Ovary (tissue), 9 donors: Measurements from ENCODE around the gene CAMK2D. TPM values are rescaled to one million over a fixed set of nuclear protein-coding genes. Genes with fewer than 3 reads are reported as not detected.

Source experiments
- DNase-seq, 5 donors: peaks; one replicate each; pipeline ENCODE4 v3.0.0-alpha.2; 2019 to 2020
- H3K27ac ChIP-seq, 2 donors: fragments of 200-600 bp; one replicate each; pipeline versions ENCODE4 v1.5.1 to v1.8.0; 2019 to 2022
- H3K27me3 ChIP-seq: fragments of 200-600 bp; one replicate; pipeline ENCODE4 v1.8.0; 2022
- H3K36me3 ChIP-seq: fragments of 200-600 bp; sonication (generic); one replicate; pipeline ENCODE4 v1.5.1; 2019
- H3K4me1 ChIP-seq: one replicate; pipeline ENCODE4 v1.8.1; 2013; ENCODE audit warnings: mild to moderate bottlenecking, moderate library complexity; ENCODE audit not compliant: insufficient read depth
- H3K4me3 ChIP-seq: fragments of 200-600 bp; sonication (generic); one replicate; pipeline ENCODE4 v1.5.1; 2017
- H3K9me3 ChIP-seq, 2 donors: fragments of 200-600 bp in 1 of 2; sonication (generic) in 1 of 2; one replicate each; pipeline versions ENCODE4 v1.5.1 to v1.8.1; 2013 to 2019; ENCODE audit warnings: mild to moderate bottlenecking in 1 of 2, moderate library complexity in 1 of 2
- EP300 ChIP-seq: sonication (generic); formaldehyde crosslinking; IDR thresholded peaks from one replicate; pipeline ENCODE4 v1.6.1; 2017; ENCODE audit warnings: antibody characterized with exemption
- POLR2A ChIP-seq: fragments of 450-650 bp; IDR thresholded peaks from one replicate; pipeline ENCODE4 v1.6.1; 2017; ENCODE audit warnings: antibody characterized with exemption, mild to moderate bottlenecking, moderate library complexity
- WGBS, 3 donors: extraction: QIAGEN DNeasy Blood & Tissue Kit in 1 of 3; methylation state at CpG; one replicate each; pipeline versions ENCODE4 v1.1.5 to v1.1.7; 2013 to 2017; 5-methylcytosine and 5-hydroxymethylcytosine counted together
- intact Hi-C, 4 donors: fragments of 100-400 bp; cut with DNase I; formaldehyde crosslinking; loops; one replicate each; pipeline versions ENCODE4 v1.11.0 to v1.15.1; 2022 to 2023
- polyA plus RNA-seq, 2 donors: library from polyadenylated mRNA; stranded (reverse); fragments of 200-250 nt in 1 of 2; fragments of 350-450 nt in 1 of 2; fragmentation: Illumina TruSeq in 1 of 2; extraction: RNeasy Lipid Tissue Mini Kit (QIAGEN cat#74804) in 1 of 2; gene quantifications; one replicate each; pipeline ENCODE4 v1.2.3, GENCODE V29; 2013 to 2014
- total RNA-seq, 7 donors: library from RNA; depleted of rRNA in 2 of 7; stranded (reverse); fragments of >200 nt in 2 of 7; fragmentation: NEBNext Ultra II Directional in 3 of 7; extraction: Animal tissue kit (Norgen Biotek cat#: 25700) in 3 of 7; gene quantifications; one replicate each; pipeline versions ENCODE4 v1.1.0 to v1.2.4, GENCODE V29; 2016 to 2023
- TF ChIP-seq, protein P1 (sequence below), 3 donors: fragments of 450-650 bp in 2 of 3; fragments of 200-600 bp in 1 of 3; IDR thresholded peaks; one replicate each; pipeline versions ENCODE4 v1.5.1 to v1.8.0; 2016 to 2022; ENCODE audit warnings: antibody characterized with exemption in 3 of 3, mild to moderate bottlenecking in 1 of 3
- donor health status: DM: no; HTN: no; CAD: no; lungs with moderate emphysema.
- donor health status: DM: no; HTN: no; CAD: no.
- donor health status: Bipolar disorder and iron deficiency.
- donor health status: DM: yes; HTN: yes; CAD: no.
- donor health status: DM: no; HTN: no; CAD: no.
- donor health status: DM: yes; HTN: yes; CAD: no.

The CAMK2D gene
- total and polyA plus RNA-seq, 9 donors: 14.2 to 36.9 (median 32.2) TPM

DNA sequence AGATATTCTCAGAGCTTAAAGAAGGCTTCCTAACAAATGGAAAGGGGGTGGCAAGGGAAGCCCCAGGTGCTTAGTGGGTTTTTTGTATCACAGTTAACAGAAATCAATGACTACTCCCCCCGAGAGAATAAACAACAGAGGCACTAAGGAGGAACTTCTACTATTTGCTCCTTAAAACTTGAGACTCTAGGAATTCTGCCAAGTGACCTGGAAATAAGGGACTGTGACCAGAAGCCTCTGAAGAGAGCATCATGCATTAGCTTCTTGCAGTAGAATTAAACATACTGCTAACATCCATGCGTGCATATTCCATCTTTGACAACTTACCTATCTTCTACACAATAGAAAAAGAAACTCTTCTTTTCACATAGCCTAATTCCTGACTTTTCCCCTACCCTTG is 86.8 kb downstream of the CAMK2D start:
- intact Hi-C loops: no loop called here
- Histone ChIP-seq H3K27ac (no peak overlapping the region), H3K27me3 (no peaks in the 10 kb centered on the region), H3K9me3 (no peaks in the 10 kb centered on the region), H3K4me3 (no peak overlapping the region), H3K36me3 (no peaks in the 10 kb centered on the region), H3K4me1 (peaks cover 6% of the 10 kb centered on the region)
- 80 to 91% (median 87%) methylated on average over 2 of the region's 2 CpGs for WGBS, 3 donors
- TF ChIP-seq, protein P1, sequence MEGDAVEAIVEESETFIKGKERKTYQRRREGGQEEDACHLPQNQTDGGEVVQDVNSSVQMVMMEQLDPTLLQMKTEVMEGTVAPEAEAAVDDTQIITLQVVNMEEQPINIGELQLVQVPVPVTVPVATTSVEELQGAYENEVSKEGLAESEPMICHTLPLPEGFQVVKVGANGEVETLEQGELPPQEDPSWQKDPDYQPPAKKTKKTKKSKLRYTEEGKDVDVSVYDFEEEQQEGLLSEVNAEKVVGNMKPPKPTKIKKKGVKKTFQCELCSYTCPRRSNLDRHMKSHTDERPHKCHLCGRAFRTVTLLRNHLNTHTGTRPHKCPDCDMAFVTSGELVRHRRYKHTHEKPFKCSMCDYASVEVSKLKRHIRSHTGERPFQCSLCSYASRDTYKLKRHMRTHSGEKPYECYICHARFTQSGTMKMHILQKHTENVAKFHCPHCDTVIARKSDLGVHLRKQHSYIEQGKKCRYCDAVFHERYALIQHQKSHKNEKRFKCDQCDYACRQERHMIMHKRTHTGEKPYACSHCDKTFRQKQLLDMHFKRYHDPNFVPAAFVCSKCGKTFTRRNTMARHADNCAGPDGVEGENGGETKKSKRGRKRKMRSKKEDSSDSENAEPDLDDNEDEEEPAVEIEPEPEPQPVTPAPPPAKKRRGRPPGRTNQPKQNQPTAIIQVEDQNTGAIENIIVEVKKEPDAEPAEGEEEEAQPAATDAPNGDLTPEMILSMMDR (IDR thresholded peaks at IDR 0.05): no peak
- TF ChIP-seq EP300 (no peak), POLR2A (no peak)
- DNase-seq: no peak

DNA sequence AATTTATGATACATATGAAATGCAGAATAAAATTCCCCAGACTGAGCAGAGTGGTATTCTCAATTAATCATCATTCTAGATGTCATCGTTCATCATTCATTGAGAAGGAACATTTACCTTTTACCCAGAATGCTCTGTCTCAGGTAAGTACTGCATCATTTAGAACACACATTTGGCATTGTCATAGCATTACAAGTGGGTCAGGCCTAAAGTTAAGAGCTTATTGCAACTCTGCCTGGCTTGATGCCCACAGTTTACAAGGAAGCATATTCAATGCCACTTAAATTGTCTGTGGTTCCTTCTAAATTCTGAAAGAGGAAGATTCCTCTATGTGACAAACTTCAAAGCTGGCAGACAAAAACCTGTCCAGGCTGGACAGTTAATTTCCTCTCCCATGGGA is 87.3 kb downstream of the CAMK2D start:
- Histone ChIP-seq H3K27ac (no peak overlapping the region), H3K27me3 (no peaks in the 10 kb centered on the region), H3K36me3 (no peaks in the 10 kb centered on the region), H3K9me3 (no peaks in the 10 kb centered on the region), H3K4me1 (peaks cover 6% of the 10 kb centered on the region), H3K4me3 (no peak overlapping the region)
- 97 to 100% (median 98%) methylated on average over 1 of the region's 1 CpG for WGBS, 3 donors
- TF ChIP-seq POLR2A: no peak
- TF ChIP-seq, protein P1 (IDR thresholded peaks at IDR 0.05): no peak
- intact Hi-C loops: no loop called here
- peak in 1 of 5 donors; percentile 16 for DNase-seq

DNA sequence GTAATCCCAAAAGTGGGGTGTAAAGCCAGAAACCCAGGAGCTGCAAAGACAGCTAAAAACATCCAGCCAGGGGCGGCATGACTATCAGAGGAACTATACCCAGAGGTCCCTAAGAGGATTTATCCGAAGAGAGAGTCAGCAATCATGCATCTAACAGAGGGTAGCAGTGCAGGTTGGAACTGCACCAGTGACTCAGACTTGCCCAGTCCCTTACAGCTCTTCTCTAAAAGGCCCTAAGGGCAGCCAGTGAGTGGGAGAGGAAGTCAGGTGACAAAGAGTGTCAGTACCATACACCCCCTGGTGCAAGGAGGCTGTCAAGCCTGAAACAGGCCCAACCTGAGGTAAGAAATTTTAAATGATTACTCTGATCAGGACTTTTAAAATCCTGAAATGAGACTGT is 88.1 kb downstream of the CAMK2D start:
- Histone ChIP-seq H3K9me3 (no peaks in the 10 kb centered on the region), H3K27me3 (no peaks in the 10 kb centered on the region), H3K4me3 (no peak overlapping the region), H3K4me1 (peaks cover 6% of the 10 kb centered on the region), H3K36me3 (no peaks in the 10 kb centered on the region), H3K27ac (no peak overlapping the region)
- intact Hi-C loops: no loop called here
- DNase-seq: no peak
- TF ChIP-seq POLR2A (no peak), EP300 (no peak)
- TF ChIP-seq, protein P1 (IDR thresholded peaks at IDR 0.05): no peak
- 96 to 98% (median 96%) methylated on average over 2 of the region's 2 CpGs for WGBS, 3 donors

DNA sequence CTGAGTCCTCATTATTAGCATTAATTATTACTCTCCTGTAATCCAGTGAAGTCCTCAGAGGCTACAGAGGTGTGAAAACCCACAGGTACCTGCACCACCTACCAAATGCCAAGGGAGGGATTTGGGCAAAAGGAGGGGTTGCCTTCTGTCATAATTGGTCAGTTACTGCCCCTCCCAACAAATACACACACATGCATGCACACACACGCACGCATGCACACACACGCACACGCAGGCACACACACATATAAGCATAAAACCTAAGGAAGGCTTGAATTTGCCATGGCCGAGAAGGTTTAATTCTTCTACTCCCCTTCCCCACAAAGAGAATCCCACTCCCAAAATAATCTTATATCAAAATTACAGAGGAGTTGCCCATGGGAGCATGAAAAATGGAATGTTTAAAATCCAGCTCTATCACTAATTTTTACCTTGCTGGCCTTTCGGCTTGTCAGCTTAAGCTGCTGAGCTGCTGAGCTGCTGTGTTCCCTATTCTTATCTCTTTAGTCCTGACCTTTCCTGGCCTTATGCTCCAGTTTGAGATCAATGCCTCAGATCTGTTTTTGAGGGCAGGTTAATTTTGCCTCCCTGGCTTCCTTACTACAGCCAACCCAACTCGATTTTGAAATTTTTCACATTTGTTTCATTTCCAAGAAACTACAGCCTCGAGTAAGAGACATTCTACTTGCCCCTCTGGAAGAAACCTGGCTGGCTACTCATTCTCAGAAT is 95.0 kb downstream of the CAMK2D start:
- intact Hi-C loops: no loop called here
- WGBS, 3 donors: 75 to 78% (median 76%) methylated on average over 8 of the region's 8 CpGs
- H3K4me1 ChIP-seq: peaks cover 5% of the 10 kb centered on the region
- H3K4me3 ChIP-seq: no peak overlapping the region
- H3K27me3 ChIP-seq: no peaks in the 10 kb centered on the region
- H3K36me3 ChIP-seq: no peaks in the 10 kb centered on the region
- no peak overlapping the region for H3K27ac ChIP-seq
- TF ChIP-seq POLR2A (no peak), EP300 (no peak)
- TF ChIP-seq, protein P1 (IDR thresholded peaks at IDR 0.05): no peak
- no peaks in the 10 kb centered on the region for H3K9me3 ChIP-seq
- DNase-seq: no peak
